Activated CD4-positive, CD25-positive, alpha-beta regulatory T cell (primary cell): Measurements from ENCODE around the gene TEK.
"Not testable (repeated sequence)": the region's sequence is repeated elsewhere in the genome, so short reads cannot be mapped to it uniquely, and the experiment has no call there.

ENCODE experiments used
- DNase-seq, 4 experiments: peaks; one replicate each; lab custom pipeline; 2025; lab: John Stamatoyannopoulos, UW

Gene TEK

DNA sequence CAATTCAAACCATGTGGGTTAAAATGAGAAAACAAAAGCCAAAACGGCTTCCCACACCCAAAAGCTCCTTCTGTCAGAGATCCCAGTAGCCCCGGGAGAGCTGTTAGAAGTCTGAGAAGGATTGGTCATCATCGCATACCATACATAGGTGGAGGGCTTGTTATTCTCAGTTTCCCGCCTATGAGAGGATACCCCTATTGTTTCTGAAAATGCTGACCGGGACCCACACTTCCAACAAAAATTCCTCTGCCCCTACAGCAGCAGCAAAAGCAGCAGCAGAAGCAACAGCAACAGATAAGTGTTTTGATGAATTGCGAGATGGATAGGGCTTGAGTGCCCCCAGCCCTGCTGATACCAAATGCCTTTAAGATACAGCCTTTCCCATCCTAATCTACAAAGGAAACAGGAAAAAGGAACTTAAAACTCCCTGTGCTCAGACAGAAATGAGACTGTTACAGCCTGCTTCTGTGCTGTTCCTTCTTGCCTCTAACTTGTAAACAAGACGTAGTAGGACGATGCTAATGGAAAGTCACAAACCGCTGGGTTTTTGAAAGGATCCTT, at the start of gene TEK:
Gene TEK, plus strand, starts transcription at position 245 of the 561 bp plus-strand sequence. CDS start 366 bp downstream, outside the sequence.
- DNase-seq, result no peak

DNA sequence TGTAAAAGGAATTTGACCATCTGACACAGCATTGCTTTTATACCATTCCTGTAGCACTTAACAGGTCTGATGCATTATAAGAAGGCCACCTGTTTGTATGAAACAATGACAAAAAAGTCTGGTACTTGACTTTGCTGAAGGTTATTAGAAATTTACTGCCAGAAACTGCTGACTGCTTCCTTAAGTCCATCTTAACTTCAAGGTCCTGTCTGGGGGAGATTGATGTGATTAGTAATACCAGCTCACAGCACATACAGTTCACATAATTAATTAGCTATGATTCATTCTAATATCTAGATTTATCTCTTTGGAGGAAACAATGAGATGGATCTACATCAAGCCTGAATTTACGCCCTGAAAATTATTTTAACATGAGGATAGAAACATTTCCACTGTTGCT, 49.6 kb upstream of the TEK start:
- DNase-seq, result no peak

DNA sequence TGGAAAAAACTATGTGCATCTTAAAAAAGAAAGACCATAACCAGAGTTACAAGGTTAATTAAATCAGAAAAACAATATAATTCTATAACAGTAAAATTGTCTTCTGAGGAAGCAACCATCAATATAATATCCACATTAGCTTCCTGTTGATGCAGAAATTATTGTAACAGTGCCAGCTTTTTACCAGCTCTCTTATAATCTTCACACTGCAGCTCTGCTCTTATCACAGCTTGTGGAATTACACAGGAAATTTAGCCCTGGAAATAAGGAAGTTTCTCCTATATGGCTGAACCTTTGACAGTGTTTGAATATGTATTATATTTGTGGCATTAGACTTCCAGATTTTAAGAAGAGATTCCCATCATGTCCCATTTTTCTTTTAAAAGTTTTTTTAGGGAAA, 49.1 kb upstream of the TEK start:
- DNase-seq, result no peak

DNA sequence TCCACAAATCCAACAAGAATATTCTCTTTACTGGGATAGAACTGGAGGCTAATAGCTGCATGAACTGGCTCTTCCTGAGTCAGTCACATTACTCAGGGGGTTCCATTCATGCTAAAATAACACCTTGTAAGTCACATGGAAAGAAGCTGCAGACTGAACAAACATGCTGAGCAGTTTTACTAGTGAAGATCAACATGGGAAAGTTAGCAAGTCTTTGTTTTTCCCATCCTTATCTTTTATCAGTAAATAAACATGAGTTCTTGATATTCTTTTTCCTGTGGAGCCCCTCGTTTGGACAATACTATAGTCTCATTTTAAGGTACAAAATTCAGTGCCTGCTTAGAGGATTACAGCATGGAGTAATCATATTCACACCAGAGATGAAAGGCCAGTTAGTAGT, 43.7 kb upstream of the TEK start:
- no peak for DNase-seq

DNA sequence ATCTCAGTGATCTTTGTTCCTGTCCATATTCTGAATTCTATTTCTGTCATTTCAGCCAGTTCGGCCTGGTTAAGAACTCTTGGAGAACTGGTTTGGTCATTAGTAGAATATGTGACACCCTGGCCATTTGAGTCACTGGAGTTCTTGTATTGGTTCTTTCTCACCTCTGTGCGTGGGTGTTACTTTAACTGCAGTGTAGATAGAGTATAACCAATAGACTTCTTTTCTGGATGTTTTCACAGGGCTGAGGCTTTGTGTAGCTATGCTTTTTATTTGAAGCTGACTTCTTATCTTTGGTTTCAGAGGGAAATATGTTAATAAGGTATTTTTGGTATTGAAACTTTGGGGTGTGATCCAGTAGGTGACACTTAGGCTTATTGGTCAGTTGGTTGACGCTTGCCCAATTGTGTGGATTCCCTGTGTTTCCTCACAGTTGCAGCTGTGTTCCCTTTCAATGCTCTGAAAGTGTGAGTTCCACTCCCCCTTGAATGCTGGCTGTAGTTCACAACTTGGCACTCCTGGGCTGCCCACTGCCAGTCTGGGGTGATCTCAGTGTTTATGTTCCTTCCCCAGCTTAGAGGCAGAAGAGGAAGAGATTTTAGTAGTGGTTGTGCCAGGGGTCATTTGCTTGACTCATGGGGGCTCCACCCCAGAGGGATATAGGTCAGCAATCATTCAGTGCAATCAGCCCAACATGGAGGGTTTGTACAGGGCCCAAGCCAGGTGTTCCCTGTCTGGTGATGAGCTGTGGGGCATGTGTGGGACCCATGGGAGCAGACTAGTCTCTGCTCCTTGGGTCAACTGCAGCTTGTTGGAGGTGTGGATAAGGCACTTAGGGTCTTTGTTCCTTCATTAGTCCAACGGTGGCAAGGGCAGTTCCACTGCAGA, 34.9 kb upstream of the TEK start:
- no peak for DNase-seq

DNA sequence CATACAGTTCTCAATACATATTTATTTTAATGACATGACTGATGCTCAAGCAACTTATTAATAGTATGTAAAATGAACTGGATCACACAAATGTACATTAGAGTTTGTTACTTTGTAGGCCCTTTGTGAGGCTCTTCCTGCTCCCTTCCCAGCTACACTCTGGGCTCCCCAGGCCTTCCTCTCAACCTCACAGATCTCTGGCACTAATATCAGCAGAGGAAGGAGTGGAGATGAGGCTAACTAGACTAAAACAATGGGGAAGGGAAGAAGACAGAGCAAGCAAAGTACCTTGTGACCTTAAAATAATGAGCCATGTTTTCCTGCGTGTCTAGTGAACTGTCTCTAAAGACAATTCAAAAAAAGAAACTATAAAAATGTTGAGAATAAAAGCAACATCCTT, 30.3 kb upstream of the TEK start:
- no peak for DNase-seq

DNA sequence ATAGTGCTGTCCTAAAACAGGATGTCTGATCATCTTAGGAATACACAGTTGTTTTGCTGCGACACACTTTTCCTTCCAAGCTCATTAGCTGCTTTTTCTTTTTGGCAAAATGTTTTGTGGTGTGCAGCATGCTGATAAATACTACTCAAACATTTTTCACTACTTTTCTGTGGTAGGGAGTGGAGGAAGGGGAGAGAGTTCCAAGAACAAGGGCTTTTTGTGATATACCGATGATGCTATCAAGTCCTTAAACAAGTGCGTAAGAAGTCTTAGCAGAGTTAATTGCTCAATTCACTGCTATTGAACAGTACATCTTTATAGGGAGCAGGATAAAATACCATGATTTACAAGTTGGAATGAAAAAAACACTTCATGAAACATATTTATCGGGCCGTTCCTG, 23.6 kb upstream of the TEK start:
- DNase-seq, result no peak

DNA sequence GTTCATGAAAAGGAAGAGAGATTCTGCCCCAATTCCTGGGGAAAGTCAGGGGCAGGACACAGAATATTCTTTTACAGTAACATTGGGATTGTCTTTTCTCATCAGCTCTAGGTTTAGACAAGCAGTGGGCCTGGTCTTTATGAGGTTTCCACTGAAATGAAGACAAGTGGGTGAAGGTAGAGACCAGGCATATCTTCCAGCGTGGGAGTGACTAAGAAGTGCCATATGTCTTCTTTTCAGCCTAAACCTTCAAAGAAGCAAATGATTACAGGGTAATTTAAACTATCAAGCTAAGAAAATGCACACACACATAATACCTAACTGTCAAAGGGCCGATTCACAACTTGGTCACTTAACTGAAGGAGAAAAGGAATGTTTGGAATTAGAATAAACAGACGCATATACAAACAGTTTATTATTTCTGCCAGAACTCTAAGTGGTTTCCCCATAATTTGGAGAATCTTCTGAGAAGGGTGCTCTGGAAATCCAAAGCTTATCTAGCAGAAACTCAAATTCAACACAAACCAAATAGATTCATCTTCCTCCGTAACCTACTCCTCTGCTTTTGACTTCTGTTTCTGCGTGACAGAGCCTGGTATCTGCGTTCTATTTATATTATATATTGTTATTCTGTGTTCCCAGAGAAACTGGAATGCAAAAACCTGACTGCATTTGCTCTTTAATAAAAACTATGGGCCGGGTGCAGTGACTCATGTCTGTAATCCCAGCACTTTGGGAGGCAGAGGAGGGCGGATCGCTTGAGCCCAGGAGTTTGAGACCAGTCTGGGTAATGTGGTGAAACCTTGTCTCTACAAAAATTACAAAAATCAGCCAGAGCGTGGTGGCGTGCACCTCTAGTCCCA, 22.0 kb upstream of the TEK start:
- no peak for DNase-seq

DNA sequence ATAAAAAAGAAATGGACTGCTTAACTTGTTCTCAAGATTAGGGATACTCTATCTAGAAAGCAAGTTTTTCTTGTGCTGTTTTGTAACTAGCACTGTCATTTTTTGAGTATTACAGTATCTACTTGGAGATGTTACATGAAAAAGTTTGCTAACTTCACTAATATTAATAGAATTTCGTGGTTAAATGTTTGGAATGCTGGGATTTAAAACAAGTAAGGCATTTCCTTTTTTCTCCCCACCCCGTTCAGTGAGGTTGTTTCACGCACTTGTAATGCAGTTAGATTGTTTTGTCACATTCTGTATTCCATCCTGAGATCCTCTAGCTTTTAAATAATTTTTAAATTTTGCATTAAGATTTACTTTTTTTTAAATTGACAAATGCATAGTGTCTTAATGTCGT, 20.0 kb upstream of the TEK start:
- no peak for DNase-seq

DNA sequence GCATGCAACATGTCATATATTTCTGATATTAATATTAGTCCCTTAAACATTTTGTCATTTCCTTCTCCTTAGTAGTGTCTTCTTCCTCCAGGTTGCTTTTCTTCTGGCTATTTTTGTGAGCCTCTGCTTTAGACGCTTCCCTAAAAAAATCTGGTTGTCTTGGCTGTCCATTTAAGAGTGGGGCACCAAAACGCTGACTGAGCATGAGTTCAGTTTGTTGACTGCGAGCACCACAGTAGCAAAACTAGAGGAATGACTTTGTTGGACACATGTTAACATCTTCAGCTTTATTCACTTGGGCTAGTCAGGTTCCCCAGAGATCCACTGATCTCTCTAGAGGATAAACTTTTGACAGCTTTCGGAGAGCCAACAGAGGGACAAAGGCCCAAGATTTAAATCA, 19.3 kb upstream of the TEK start:
- DNase-seq, result no peak

DNA sequence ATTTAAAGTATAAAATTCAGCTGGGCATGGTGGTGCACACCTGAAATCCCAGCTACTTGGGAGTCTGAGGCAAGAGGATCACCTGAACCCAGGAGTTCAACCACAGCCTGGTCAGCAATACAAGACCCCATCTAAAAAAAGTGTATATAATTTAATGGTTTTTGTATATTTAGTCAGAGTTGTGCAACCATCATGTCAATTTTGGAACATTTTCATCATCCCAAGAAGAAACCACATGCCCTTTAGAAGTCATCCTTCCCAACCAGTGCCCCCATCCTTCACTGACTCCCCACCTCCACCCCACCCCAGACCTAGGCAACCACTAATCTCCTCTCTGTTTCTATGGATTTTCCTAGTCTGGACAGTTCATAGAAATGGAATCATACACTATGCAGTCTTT, 18.8 kb upstream of the TEK start:
- DNase-seq, result no peak

DNA sequence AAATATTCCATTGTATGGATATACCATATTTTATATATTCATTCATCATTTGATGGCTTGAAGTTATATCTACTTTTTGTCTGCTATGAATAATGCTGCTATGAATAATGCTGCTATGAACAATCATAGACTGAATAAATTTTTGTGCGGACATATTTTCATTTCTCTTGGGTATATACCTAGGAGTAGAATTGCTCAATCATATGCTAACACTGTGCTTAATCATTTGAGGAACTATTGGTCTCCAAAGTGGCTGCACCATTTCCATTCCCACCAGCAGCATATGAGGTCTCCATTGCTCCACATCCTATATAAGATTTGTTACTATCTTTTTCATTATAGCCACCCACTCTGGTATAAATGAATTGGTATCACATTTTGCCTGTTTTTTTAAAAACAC, 18.3 kb upstream of the TEK start:
- no peak for DNase-seq

DNA sequence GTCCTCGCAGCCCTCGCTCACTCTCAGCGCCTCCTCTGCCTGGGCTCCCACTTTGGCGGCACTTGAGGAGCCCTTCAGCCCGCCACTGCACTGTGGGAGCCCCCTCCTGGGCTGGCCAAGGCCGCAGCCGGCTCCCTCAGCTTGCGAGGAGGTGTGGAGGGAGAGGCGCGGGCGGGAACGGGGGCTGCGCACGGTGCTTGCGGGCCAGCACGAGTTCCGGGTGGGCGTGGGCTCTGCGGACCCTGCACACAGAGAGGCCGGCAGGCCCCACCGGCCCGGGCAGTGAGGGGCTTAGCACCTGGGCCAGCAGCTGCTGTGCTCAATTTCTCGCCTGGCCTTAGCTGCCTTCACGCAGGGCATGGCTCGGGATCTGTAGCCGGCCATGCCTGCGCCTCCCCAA, 16.5 kb upstream of the TEK start:
- DNase-seq, result not testable (repeated sequence)

DNA sequence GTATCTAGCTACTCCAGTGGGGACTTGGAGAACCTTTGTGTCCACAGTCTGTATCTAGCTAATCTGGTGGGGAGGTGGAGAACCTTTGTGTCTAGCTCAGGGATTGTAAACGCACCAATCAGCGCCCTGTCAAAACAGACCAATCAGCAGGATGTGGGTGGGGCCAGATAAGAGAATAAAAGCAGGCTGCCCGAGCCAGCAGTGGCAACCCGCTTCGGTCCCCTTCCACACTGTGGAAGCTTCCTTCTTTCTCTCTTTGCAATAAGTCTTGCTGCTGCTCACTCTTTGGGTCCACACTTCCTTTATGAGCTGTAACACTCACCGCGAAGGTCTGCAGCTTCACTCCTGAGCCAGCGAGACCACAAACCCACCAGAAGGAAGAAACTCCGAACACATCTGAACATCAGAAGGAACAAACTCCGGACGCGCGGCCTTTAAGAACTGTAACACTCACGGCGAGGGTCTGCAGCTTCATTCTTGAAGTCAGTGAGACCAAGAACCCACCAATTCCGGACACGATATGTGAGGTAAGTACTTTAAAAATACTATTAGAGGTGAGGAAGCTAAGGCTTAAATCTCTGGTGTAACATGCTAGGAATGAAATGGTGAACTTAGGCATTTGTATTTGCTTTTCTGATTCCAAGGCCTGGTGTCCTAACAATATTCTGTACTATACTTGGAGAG, 15.5 kb upstream of the TEK start:
- not testable (repeated sequence) for DNase-seq

DNA sequence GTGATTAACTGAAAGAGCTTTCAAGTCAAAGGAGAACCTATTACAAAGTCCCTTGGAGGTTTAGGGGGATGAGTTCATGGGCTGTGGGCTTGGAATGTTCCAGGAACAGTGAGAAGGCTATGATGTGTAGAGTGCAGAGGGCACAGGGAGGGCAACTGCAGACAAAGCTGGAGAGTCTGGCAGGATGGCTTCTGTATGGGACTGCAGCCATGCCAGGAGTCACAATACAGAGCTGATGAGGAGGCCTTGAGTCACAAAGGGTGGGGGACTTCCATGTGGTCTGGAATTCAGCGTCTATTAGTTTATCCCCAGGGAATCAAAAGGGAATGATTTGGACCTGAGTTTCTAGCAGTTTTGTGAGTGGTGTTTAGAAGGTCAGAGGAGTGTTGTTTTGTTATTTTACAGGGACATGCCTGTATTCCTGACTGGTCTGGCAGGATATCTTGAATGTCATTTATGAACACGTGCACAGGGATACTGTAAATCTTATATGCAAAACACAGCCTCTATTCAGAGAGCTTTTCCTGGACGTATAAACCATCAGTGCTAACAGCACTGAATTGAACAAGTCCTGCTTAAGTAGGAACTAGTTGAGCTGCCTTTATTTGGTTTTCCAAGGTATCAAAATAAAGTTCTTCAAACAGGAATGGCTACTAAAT, 14.3 kb upstream of the TEK start:
- no peak for DNase-seq

DNA sequence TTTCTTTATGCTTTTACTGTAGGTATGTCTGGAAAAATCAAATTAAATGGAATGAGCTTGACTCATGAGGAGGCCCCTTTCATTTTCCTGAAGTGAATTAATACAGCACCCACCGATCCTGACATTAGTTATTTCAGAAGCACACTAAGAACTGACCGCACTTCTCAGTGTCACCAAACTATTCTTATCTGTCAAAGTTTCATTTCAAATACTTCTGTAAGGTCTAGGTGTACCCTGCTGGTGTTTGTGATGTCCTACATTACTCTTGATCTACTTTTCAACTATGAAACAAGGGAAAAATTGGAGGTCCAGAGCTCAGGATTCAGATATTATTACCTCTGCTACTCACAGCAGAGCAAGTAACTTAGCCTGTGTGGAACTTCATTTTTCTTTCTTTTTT, 1.8 kb upstream of the TEK start:
- DNase-seq, result no peak

DNA sequence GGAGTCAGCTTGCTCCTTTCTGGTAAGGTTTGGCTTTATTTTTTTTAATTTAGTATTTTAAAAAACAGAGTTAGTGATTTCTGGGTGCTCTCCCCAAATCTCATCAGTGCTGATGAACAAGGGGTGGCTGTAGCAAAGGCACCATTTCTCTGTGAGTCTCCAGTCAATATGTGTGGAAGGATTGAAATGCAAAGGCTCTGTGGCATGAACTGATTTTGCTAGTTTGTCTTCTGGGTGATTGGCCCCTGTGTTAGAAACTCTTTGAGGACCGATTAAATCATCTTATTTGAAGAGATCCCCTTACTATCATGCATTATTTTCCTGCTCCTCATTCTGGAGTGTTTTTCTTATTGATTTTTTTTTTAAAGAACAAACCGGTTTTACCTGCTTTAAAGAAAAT, 596 bp downstream of the TEK start:
- DNase-seq, result no peak

DNA sequence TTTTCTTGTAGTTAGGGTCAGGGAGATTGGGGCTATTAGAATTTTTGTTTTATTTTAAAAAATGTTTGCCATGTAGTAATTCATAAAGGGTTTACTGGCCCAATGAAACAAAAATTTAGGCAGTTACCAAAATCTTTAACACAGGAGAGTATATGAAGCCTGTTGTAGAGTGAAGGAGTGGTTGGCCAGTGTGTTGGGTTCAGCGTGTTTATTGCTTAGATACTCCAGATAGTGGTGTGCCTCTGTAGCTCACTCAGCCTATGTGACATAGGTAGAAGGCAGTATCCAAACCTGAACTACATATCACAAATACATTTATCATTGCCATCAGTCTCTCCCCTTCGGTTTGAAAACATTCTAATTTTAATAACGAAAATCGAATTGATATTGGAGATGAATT, 1.2 kb downstream of the TEK start:
- DNase-seq, result no peak

DNA sequence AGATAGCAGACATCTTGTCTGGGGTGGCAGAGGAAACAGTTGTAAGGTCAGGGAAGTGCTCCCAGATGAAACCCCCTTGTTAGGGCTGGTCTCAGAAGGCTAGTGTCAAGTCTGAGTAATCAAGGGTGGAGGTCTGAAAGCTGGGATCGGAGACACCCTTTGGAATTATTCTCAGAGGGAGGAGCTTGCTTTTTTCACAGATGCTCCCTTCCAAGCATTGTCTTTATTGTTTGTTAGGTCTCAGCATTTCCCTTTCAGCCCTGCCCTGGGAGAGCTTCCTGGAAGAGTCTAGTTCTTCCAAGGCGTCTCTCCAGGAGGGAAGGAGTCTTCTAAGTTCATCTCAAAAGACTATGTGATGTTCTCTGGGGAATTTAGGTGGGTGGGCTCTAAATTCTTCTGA, 3.2 kb downstream of the TEK start:
- DNase-seq, result no peak

DNA sequence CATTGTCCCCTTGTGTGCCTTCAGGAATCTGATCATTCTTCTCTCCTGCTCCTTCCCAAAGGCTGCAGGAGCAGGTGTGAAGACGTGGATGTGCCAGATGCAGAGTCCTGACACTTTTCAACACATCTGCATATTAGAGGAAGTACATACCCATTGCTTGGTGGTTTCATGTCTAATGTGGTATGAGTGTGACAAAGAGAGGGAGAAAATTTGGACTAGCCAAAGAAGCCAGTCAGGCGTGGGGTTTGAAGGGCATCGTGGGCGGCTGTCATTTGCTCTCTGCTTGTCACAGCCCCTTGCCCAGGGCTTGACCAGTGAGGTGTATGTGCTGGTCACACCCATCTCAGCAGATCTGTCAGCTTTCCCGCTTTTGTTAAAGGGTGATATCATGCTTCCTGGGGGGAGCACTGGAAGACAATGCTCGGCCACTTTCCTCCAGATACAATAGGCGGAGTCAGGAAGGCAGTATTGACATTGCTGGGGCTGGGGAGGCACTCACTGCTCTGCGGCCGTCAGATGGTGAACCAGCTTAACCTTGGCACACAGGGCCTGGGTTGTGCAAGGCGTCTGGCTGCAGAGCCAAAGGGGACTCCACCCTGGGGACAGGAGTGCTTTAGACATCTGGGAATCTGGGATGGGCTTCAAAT, 8.6 kb downstream of the TEK start:
- no peak for DNase-seq

DNA sequence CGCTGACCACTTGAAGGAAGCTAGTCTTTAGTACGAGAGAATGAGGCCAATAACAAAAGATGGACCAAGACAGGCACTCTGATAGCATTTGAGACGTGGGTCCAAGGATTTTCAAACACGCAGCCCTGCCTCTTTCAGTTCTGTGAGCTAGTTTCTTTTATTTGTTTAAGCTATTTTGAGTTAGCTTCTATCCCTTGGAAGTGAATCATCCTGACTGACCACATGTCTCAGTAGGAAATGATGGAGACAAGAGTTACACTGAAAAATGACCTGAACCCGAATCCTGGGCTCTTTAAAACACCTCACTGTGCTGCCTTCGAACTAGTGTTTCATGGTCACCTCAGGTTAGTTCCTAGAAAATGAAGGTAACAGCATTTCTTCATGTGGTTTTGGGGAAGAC, 9.9 kb downstream of the TEK start:
- no peak for DNase-seq
